HG02763 (cell line): ENCODE data around the gene DISP3.

Source experiments
- ATAC-seq: cut with Tn5 transposase; IDR thresholded peaks from one replicate; pipeline ENCODE4 v1.9.1; 2021; ENCODE audit warnings: mild to moderate bottlenecking, moderate library complexity; ENCODE audit not compliant: unreplicated experiment

Gene DISP3

GRCh38 chr1:11525516-11525915 lies 46.6 kb downstream of the DISP3 start:
- no peak for ATAC-seq

- no peak for ATAC-seq
These were observed 47.3 kb downstream of the DISP3 start for GRCh38 chr1:11526071-11526895.

- no peak for ATAC-seq
These were observed 48.8 kb downstream of the DISP3 start for GRCh38 chr1:11527541-11528452.

GRCh38 chr1:11528611-11529261 lies 49.8 kb downstream of the DISP3 start:
- ATAC-seq: no peak

- ATAC-seq: no peak
These were observed 50.4 kb downstream of the DISP3 start for GRCh38 chr1:11529330-11529729.

- no peak for ATAC-seq
These were observed 51.1 kb downstream of the DISP3 start for GRCh38 chr1:11529763-11530730.

GRCh38 chr1:11530731-11531311 lies 51.9 kb downstream of the DISP3 start:
- no peak for ATAC-seq

GRCh38 chr1:11531314-11531870 lies 52.4 kb downstream of the DISP3 start:
- no peak for ATAC-seq

- ATAC-seq: no peak
These were observed 53.0 kb downstream of the DISP3 start for GRCh38 chr1:11531943-11532342.

- no peak for ATAC-seq
These were observed 55.1 kb downstream of the DISP3 start for GRCh38 chr1:11533790-11534787.

- no peak for ATAC-seq
These were observed 55.9 kb downstream of the DISP3 start for GRCh38 chr1:11534846-11535245.

GRCh38 chr1:11535316-11535715 lies 56.4 kb downstream of the DISP3 start:
- no peak for ATAC-seq

GRCh38 chr1:11535761-11536572 lies 57.0 kb downstream of the DISP3 start:
- ATAC-seq: no peak

- ATAC-seq: no peak
These were observed 57.8 kb downstream of the DISP3 start for GRCh38 chr1:11536573-11537379.

- no peak for ATAC-seq
These were observed 58.4 kb downstream of the DISP3 start for GRCh38 chr1:11537380-11537764.

GRCh38 chr1:11537854-11538591 lies 59.1 kb downstream of the DISP3 start:
- ATAC-seq: no peak
